Chondrocyte (in vitro differentiated cells): ENCODE data around the gene CCL25. TPM values are rescaled to one million over a fixed set of nuclear protein-coding genes. Genes with fewer than 3 reads are reported as not detected.

ENCODE experiments used
- DNase-seq: peaks from one replicate; pipeline ENCODE4 v3.0.0; 2021; ENCODE audit warnings: mixed read lengths, low spot score
- H3K27ac Mint-ChIP-seq: one replicate; pipeline ENCODE4 v1.8.0; 2021; ENCODE audit warnings: mild to moderate bottlenecking, moderate library complexity, mixed read lengths; ENCODE audit not compliant: unreplicated experiment
- H3K27me3 Mint-ChIP-seq: 2 replicates; pipeline ENCODE4 v1.8.0; 2021; ENCODE audit warnings: low read depth, mixed read lengths
- H3K36me3 Mint-ChIP-seq: 2 replicates; pipeline ENCODE4 v1.8.0; 2021; ENCODE audit warnings: low read depth, mixed read lengths
- H3K4me1 Mint-ChIP-seq: 2 replicates; pipeline ENCODE4 v1.8.0; 2021; ENCODE audit warnings: low read depth, mild to moderate bottlenecking, mixed read lengths
- H3K4me3 Mint-ChIP-seq: one replicate; pipeline ENCODE4 v1.8.0; 2021; ENCODE audit warnings: mild to moderate bottlenecking, moderate library complexity, mixed read lengths; ENCODE audit not compliant: unreplicated experiment
- H3K9me3 Mint-ChIP-seq: 2 replicates; pipeline ENCODE4 v1.8.0; 2021; ENCODE audit warnings: low read depth, mixed read lengths
- total RNA-seq: library from RNA; stranded (reverse); gene quantifications from 3 replicates; pipeline ENCODE4 v1.2.1, GENCODE V29; 2021
- TF ChIP-seq, protein P1 (sequence below): fragments of 200-600 bp; sonication (generic); IDR thresholded peaks from 2 replicates; pipeline ENCODE4 v1.5.0; 2021; ENCODE audit warnings: antibody characterized with exemption, mild to moderate bottlenecking, moderate library complexity

CCL25 gene
- total RNA-seq, 1 donor from 2014 or later, result not detected

DNA sequence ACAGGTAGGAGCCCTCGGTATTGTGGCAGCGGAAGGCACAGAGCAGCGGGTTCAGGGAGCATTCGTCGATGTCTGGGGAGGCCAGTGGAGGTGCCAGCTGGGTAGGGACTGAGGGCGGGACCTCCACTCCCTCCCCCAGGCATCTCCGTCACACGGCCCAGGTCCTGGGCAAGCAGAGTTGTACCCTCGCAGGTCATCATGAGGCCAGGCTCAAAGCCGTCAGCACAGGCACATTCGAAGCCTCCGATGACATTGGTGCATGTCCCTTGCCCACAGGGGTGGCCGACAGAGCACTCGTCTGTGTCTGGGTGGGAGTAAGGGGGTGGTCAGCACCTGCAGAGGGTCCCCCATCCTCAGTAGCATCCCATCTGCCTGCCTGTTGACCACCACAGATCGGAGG lies 35.3 kb downstream of the CCL25 start:
- no peak for DNase-seq
- Mint-ChIP-seq H3K27ac (no peak overlapping the region), H3K36me3 (no peaks in the 10 kb centered on the region), H3K27me3 (peaks cover 3% of the 10 kb centered on the region), H3K4me1 (peaks cover 3% of the 10 kb centered on the region), H3K9me3 (peaks cover 2% of the 10 kb centered on the region), H3K4me3 (no peak overlapping the region)
- TF ChIP-seq, protein P1, sequence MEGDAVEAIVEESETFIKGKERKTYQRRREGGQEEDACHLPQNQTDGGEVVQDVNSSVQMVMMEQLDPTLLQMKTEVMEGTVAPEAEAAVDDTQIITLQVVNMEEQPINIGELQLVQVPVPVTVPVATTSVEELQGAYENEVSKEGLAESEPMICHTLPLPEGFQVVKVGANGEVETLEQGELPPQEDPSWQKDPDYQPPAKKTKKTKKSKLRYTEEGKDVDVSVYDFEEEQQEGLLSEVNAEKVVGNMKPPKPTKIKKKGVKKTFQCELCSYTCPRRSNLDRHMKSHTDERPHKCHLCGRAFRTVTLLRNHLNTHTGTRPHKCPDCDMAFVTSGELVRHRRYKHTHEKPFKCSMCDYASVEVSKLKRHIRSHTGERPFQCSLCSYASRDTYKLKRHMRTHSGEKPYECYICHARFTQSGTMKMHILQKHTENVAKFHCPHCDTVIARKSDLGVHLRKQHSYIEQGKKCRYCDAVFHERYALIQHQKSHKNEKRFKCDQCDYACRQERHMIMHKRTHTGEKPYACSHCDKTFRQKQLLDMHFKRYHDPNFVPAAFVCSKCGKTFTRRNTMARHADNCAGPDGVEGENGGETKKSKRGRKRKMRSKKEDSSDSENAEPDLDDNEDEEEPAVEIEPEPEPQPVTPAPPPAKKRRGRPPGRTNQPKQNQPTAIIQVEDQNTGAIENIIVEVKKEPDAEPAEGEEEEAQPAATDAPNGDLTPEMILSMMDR, result no peak

DNA sequence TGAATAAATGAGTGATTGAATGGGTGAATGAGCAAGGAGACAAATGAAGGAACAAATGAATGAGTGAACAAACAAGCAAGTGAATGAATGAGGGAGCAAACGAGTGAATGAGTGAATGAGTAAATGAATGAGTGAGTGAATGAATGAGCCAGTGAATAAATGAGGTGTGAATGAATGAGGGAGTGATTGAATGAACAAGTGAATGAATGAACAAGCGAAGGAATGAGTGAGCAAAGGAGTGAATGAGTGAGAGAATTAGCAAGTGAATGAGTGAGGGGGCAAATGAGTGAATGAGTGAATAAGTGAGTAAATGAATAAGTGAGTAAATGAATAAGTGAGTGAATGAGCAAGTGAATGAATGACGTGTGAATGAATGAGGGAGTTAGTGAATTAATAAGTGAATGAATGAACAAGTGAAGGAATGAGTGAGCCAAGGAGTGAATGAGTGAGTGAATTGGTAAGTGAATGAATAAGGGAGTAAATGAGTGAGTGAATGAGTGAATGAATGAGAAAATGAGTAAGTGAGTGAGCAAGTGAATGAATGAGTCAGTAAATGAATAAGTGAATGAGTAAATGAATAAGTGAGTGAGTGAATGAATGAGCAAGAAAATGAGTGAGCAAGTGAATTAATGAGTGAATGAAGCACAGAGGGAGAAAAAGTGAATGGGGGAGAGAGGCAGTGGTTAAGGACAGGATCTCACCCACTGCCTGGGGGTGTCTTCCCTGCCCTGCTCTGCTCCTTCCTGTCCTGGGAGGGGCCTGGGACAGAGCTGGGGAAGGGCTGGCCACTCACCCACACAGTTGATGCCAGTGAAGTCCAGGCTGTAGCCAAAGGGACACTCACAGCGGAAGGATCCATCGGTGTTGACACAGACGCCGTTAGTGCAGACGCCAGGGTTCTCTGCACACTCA lies 36.4 kb downstream of the CCL25 start:
- TF ChIP-seq, protein P1, result no peak
- Mint-ChIP-seq H3K4me1 (peaks cover 3% of the 10 kb centered on the region), H3K4me3 (no peak overlapping the region), H3K9me3 (peaks cover 3% of the 10 kb centered on the region), H3K27ac (no peak overlapping the region), H3K27me3 (peaks cover 1% of the 10 kb centered on the region), H3K36me3 (no peaks in the 10 kb centered on the region)
- DNase-seq, result no peak

DNA sequence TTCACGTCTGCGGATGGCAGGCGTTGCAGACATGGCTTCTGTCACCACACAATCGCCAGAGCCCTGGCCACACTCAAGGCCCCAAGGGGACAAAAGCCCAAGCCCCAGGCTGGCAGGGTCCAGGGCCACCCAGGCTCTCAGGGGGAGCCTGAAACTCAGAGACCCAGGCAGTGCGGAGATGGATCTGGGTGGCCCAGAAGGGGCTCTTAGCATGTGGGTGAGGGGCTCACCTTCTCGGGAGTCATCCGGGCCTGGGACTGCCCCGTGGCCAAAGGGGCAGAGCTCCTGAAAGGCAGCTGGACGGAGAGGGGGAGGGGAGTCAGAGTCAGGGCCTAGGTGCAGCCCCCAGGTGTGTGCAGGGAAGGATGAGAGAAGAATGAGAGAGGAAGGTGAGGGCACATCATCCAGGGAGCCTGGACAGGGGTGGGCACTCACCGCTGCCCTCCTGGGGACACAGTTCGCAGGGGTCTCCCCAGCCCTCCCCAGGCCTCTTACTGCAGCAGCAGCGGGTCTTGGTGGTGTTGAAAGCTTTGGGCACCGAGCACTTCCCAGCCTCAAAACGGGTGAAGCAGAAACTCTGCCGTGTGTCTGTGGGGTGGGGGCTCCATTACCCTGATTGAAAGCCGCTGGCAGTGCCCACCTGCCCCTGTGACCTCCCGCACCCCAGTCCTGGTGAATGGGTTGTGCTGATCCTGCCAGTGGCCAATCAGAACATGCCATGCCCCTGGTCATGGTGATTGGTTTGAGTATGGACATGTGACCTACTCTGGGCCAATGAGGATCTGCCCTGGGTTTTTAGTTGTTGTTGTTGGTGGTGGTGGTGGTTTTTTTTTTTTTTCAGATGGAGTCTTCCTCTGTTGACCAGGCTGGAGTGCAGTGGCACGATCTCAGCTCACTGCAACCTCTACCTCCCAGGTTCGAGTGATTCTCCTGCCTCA lies 37.4 kb downstream of the CCL25 start:
- Mint-ChIP-seq H3K36me3 (no peaks in the 10 kb centered on the region), H3K4me3 (no peak overlapping the region), H3K9me3 (peaks cover 10% of the 10 kb centered on the region), H3K4me1 (peaks cover 3% of the 10 kb centered on the region), H3K27ac (no peak overlapping the region), H3K27me3 (no peaks in the 10 kb centered on the region)
- no peak for DNase-seq
- TF ChIP-seq, protein P1, result no peak

DNA sequence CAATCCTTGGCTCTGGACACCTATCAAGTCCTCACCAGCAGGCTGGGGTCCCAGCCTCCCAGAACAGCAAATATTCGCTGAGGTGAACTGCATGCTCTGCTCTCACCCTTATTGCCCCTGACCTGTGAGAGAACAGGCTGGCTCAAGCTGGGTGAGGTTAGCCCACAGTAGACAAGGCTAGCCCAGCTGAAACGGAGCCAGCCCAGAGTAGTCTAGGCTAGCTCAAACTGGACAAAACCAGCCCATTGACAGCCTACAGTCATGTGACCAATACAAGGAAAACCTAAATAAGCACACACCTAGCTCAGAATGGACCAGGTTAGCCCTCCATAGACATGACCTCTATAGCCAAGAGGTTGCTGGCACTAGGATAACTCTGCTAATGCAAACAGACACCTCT lies 38.4 kb downstream of the CCL25 start:
- peaks cover 10% of the 10 kb centered on the region for H3K9me3 Mint-ChIP-seq
- no peaks in the 10 kb centered on the region for H3K36me3 Mint-ChIP-seq
- no peak overlapping the region for H3K27ac Mint-ChIP-seq
- H3K4me3 Mint-ChIP-seq, result no peak overlapping the region
- H3K4me1 Mint-ChIP-seq, result no peaks in the 10 kb centered on the region
- H3K27me3 Mint-ChIP-seq, result no peaks in the 10 kb centered on the region
- TF ChIP-seq, protein P1, result no peak
- DNase-seq, result no peak

DNA sequence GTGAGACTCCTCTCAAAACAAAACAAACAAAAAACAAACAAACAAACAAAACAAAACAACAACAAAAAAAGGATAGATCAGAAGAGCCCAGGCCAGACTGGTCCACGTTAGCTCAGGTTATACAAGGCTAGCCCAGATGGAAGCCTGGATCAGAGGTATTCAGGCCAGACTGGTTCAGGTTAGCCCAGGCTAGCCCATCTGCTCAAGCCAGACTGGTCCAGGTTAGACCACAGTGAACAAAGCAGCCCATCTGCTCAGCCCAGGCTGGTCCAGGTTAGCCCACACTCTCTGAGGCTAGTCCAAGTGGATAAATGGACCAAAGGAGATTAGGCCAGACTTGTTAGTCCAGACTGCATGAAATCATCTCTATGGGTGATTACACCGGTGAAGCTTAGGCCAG lies 41.2 kb downstream of the CCL25 start:
- Mint-ChIP-seq H3K9me3 (peaks cover 24% of the 10 kb centered on the region), H3K4me3 (no peak overlapping the region), H3K27ac (no peak overlapping the region), H3K27me3 (peaks cover 2% of the 10 kb centered on the region), H3K4me1 (no peaks in the 10 kb centered on the region), H3K36me3 (peaks cover 1% of the 10 kb centered on the region)
- TF ChIP-seq, protein P1, result no peak
- no peak for DNase-seq
